ENCODE measurements around the gene TMEM184B.

Gene TMEM184B

GRCh38 chr22:38221407-38221806 lies 51.4 kb downstream of the TMEM184B start:
- no peak for DNase-seq

GRCh38 chr22:38220653-38221386 lies 52.0 kb downstream of the TMEM184B start:
- no peak for DNase-seq

- DNase-seq = no peak
Observed at GRCh38 chr22:38220163-38220562, 52.6 kb downstream of the TMEM184B start.

GRCh38 chr22:38219632-38220031 lies 53.2 kb downstream of the TMEM184B start:
- no peak for DNase-seq

GRCh38 chr22:38218661-38219622 lies 53.9 kb downstream of the TMEM184B start:
- no peak for DNase-seq

GRCh38 chr22:38215156-38216038 lies 57.4 kb downstream of the TMEM184B start:
- DNase-seq = no peak

GRCh38 chr22:38214302-38215056 lies 58.3 kb downstream of the TMEM184B start:
- peak; percentile 77 for DNase-seq

- DNase-seq = no peak
Observed at GRCh38 chr22:38213990-38214301, 58.9 kb downstream of the TMEM184B start.

GRCh38 chr22:38213319-38213989 lies 59.4 kb downstream of the TMEM184B start:
- no peak for DNase-seq

- DNase-seq = no peak
Observed at GRCh38 chr22:38212442-38212841, 60.4 kb downstream of the TMEM184B start.

GRCh38 chr22:38211556-38211955 lies 61.3 kb downstream of the TMEM184B start:
- DNase-seq = no peak

GRCh38 chr22:38208551-38208968 lies 64.2 kb downstream of the TMEM184B start:
- DNase-seq = no peak

- DNase-seq = no peak
Observed at GRCh38 chr22:38207898-38208432, 64.8 kb downstream of the TMEM184B start.

GRCh38 chr22:38205261-38206128 lies 67.3 kb downstream of the TMEM184B start:
- no peak for DNase-seq

- no peak for DNase-seq
Observed at GRCh38 chr22:38204784-38205183, 68.0 kb downstream of the TMEM184B start.

- no peak for DNase-seq
Observed at GRCh38 chr22:38203855-38204514, 68.8 kb downstream of the TMEM184B start.

GRCh38 chr22:38203090-38203810 lies 69.6 kb downstream of the TMEM184B start:
- peak; percentile 44 for DNase-seq

- DNase-seq = peak; percentile 73
Observed at GRCh38 chr22:38202437-38203089, 70.2 kb downstream of the TMEM184B start.
